CD4-positive, alpha-beta T cell treated with Interferon alpha-2 for 1 hour (primary cell): Measurements from ENCODE around the gene FAU.

Experiments used
- DNase-seq, 2 donors: peaks; one replicate each; pipeline ENCODE4 v3.0.0-alpha.2; 2020 to 2022

FAU gene

GRCh38 chr11:65135633-65136145, 13.8 kb upstream of the FAU start:
- no peak for DNase-seq

- peak; percentile 89 to 94 for DNase-seq
Observed at GRCh38 chr11:65134952-65135632, 13.2 kb upstream of the FAU start.

GRCh38 chr11:65134240-65134951, 12.5 kb upstream of the FAU start, which contains the start of gene SYVN1:
Gene SYVN1 (minus strand): TSS chr11:65134519. CDS start chr11:65133601, 918 bp downstream.
- peak; percentile 88 to 93 for DNase-seq

GRCh38 chr11:65133724-65134123, 11.8 kb upstream of the FAU start:
- DNase-seq = no peak

- peak; percentile 60 for DNase-seq
Observed at GRCh38 chr11:65132988-65133700, 11.2 kb upstream of the FAU start.

- peak in 1 of 2 donors; percentile 46 for DNase-seq
Observed at GRCh38 chr11:65132238-65132987, 10.5 kb upstream of the FAU start.

GRCh38 chr11:65131895-65132237, 9.9 kb upstream of the FAU start:
- DNase-seq = no peak

GRCh38 chr11:65131417-65131776, 9.5 kb upstream of the FAU start:
- DNase-seq = no peak

- no peak for DNase-seq
Observed at GRCh38 chr11:65130631-65131416, 8.9 kb upstream of the FAU start.

- peak in 1 of 2 donors; percentile 15 for DNase-seq
Observed at GRCh38 chr11:65129649-65130441, 7.9 kb upstream of the FAU start.

- DNase-seq = no peak
Observed at GRCh38 chr11:65128182-65129145, 6.5 kb upstream of the FAU start.

GRCh38 chr11:65127473-65128181, 5.7 kb upstream of the FAU start:
- no peak for DNase-seq

GRCh38 chr11:65126624-65127274, 4.8 kb upstream of the FAU start:
- no peak for DNase-seq

- no peak for DNase-seq
Observed at GRCh38 chr11:65125197-65126056, 3.5 kb upstream of the FAU start.

- no peak for DNase-seq
Observed at GRCh38 chr11:65124480-65125196, 2.7 kb upstream of the FAU start.

GRCh38 chr11:65121447-65121864, 478 bp downstream of the FAU start:
- DNase-seq = peak; percentile 24 to 55

GRCh38 chr11:65120831-65121230, 1.1 kb downstream of the FAU start:
- DNase-seq = no peak
